Muscle of leg (tissue), 11 donors: ENCODE data around the gene METTL14. TPM values are rescaled to one million over a fixed set of nuclear protein-coding genes. Genes with fewer than 3 reads are reported as not detected.

Source experiments
- DNase-seq: peaks from one replicate; pipeline ENCODE4 v3.0.0; 2013
- H3K27ac ChIP-seq: one replicate; pipeline ENCODE4 v1.5.1; 2013; ENCODE audit warnings: mild to moderate bottlenecking, low read length, control low read depth
- H3K27me3 ChIP-seq: one replicate; pipeline ENCODE4 v1.6.1; 2013; ENCODE audit warnings: low read length; ENCODE audit not compliant: control insufficient read depth, insufficient read depth
- H3K36me3 ChIP-seq: one replicate; pipeline ENCODE4 v1.6.1; 2013; ENCODE audit warnings: low read length; ENCODE audit not compliant: control insufficient read depth, insufficient read depth
- H3K4me1 ChIP-seq: one replicate; pipeline ENCODE4 v1.6.1; 2013; ENCODE audit warnings: low read length; ENCODE audit not compliant: control insufficient read depth, insufficient read depth
- H3K4me3 ChIP-seq: one replicate; pipeline ENCODE4 v1.5.1; 2013; ENCODE audit warnings: low read length, control low read depth
- H3K9me3 ChIP-seq: replicated peaks from 2 replicates; pipeline ENCODE4 v1.6.1; 2013; ENCODE audit warnings: low read depth, low read length; ENCODE audit not compliant: control insufficient read depth
- WGBS: methylation state at CpG from one replicate; pipeline ENCODE4 v1.1.5; 2013; ENCODE audit warnings: missing lambda C conversion rate; ENCODE audit not compliant: insufficient coverage; 5-methylcytosine and 5-hydroxymethylcytosine counted together
- polyA plus RNA-seq, 8 donors: library from polyadenylated mRNA; unstranded; fragments of 120-200 nt; gene quantifications; one replicate each; pipeline versions ENCODE4 v1.2.1 to v1.2.3, GENCODE V29; 2013; ENCODE audit warnings: inconsistent platforms in 1 of 8, low replicate concordance in 1 of 8; ENCODE audit not compliant: insufficient read length in 8 of 8, insufficient read depth in 1 of 8
- total RNA-seq: library from RNA; stranded (reverse); fragments of 120-200 nt; gene quantifications from one replicate; pipeline ENCODE4 v1.2.4, GENCODE V29; 2013

The METTL14 gene
- total and polyA plus RNA-seq, 9 donors = 22.6 to 35.2 (median 28.8) TPM

- Histone ChIP-seq H3K27me3 (no peaks in the 10 kb centered on the region), H3K36me3 (peaks cover 21% of the 10 kb centered on the region), H3K4me1 (peaks cover 6% of the 10 kb centered on the region), H3K27ac (no peak overlapping the region), H3K4me3 (no peak overlapping the region), H3K9me3 (no peaks in the 10 kb centered on the region)
- 38% methylated on average over 1 of the region's 3 CpGs for WGBS
- no peak for DNase-seq
Measured at GRCh38 chr4:118745357-118745756, 60.2 kb downstream of the METTL14 start.

GRCh38 chr4:118746251-118746919 lies 61.2 kb downstream of the METTL14 start:
- no peak overlapping the region for H3K27ac ChIP-seq
- H3K36me3 ChIP-seq = peaks cover 21% of the 10 kb centered on the region
- DNase-seq = peak; percentile 47
- H3K9me3 ChIP-seq = no peaks in the 10 kb centered on the region
- no peak overlapping the region for H3K4me3 ChIP-seq
- H3K27me3 ChIP-seq = no peaks in the 10 kb centered on the region
- no CpG with 5 or more reads among the region's 2 CpGs for WGBS
- H3K4me1 ChIP-seq = peaks cover 7% of the 10 kb centered on the region

- H3K27me3 ChIP-seq = no peaks in the 10 kb centered on the region
- peaks cover 13% of the 10 kb centered on the region for H3K4me1 ChIP-seq
- no peaks in the 10 kb centered on the region for H3K9me3 ChIP-seq
- H3K36me3 ChIP-seq = peaks cover 17% of the 10 kb centered on the region
- H3K4me3 ChIP-seq = no peak overlapping the region
- no peak overlapping the region for H3K27ac ChIP-seq
- WGBS = 100% methylated on average over 2 of the region's 5 CpGs
- no peak for DNase-seq
Measured at GRCh38 chr4:118749347-118749988, 64.3 kb downstream of the METTL14 start.

- Histone ChIP-seq H3K4me3 (no peak overlapping the region), H3K9me3 (no peaks in the 10 kb centered on the region), H3K27me3 (no peaks in the 10 kb centered on the region), H3K4me1 (peaks cover 8% of the 10 kb centered on the region), H3K27ac (peak overlapping the region; percentile 68), H3K36me3 (peaks cover 16% of the 10 kb centered on the region)
- WGBS = no CpG with 5 or more reads among the region's 2 CpGs
- DNase-seq = peak; percentile 66
Measured at GRCh38 chr4:118751629-118752323, 66.6 kb downstream of the METTL14 start.

GRCh38 chr4:118752551-118752950 lies 67.4 kb downstream of the METTL14 start:
- Histone ChIP-seq H3K4me1 (peaks cover 8% of the 10 kb centered on the region), H3K4me3 (no peak overlapping the region), H3K36me3 (peaks cover 19% of the 10 kb centered on the region), H3K9me3 (no peaks in the 10 kb centered on the region), H3K27ac (peak overlapping the region; percentile 52), H3K27me3 (no peaks in the 10 kb centered on the region)
- WGBS = no CpG with 5 or more reads among the region's 2 CpGs
- DNase-seq = no peak

- Histone ChIP-seq H3K27ac (peak overlapping the region; percentile 37), H3K36me3 (peaks cover 19% of the 10 kb centered on the region), H3K4me1 (peaks cover 8% of the 10 kb centered on the region), H3K9me3 (no peaks in the 10 kb centered on the region), H3K27me3 (no peaks in the 10 kb centered on the region), H3K4me3 (no peak overlapping the region)
- peak; percentile 48 for DNase-seq
Measured at GRCh38 chr4:118753096-118753495, 67.9 kb downstream of the METTL14 start.

- no peaks in the 10 kb centered on the region for H3K9me3 ChIP-seq
- peak overlapping the region; percentile 37 for H3K27ac ChIP-seq
- WGBS = no CpG with 5 or more reads among the region's 1 CpG
- DNase-seq = no peak
- no peaks in the 10 kb centered on the region for H3K27me3 ChIP-seq
- H3K4me3 ChIP-seq = no peak overlapping the region
- H3K36me3 ChIP-seq = peaks cover 19% of the 10 kb centered on the region
- H3K4me1 ChIP-seq = peaks cover 8% of the 10 kb centered on the region
Measured at GRCh38 chr4:118753685-118754084, 68.5 kb downstream of the METTL14 start.

- no CpG with 5 or more reads among the region's 2 CpGs for WGBS
- no peak overlapping the region for H3K4me3 ChIP-seq
- H3K27me3 ChIP-seq = no peaks in the 10 kb centered on the region
- DNase-seq = no peak
- no peaks in the 10 kb centered on the region for H3K9me3 ChIP-seq
- peaks cover 19% of the 10 kb centered on the region for H3K36me3 ChIP-seq
- H3K4me1 ChIP-seq = peaks cover 12% of the 10 kb centered on the region
- peak overlapping the region; percentile 2 for H3K27ac ChIP-seq
Measured at GRCh38 chr4:118754890-118755289, 69.7 kb downstream of the METTL14 start.

- DNase-seq = no peak
- peaks cover 21% of the 10 kb centered on the region for H3K36me3 ChIP-seq
- WGBS = no CpG with 5 or more reads among the region's 2 CpGs
- H3K27ac ChIP-seq = no peak overlapping the region
- no peaks in the 10 kb centered on the region for H3K27me3 ChIP-seq
- no peak overlapping the region for H3K4me3 ChIP-seq
- H3K9me3 ChIP-seq = no peaks in the 10 kb centered on the region
- H3K4me1 ChIP-seq = peaks cover 14% of the 10 kb centered on the region
Measured at GRCh38 chr4:118755438-118756226, 70.4 kb downstream of the METTL14 start.

GRCh38 chr4:118756429-118756828 lies 71.2 kb downstream of the METTL14 start:
- no peaks in the 10 kb centered on the region for H3K27me3 ChIP-seq
- H3K9me3 ChIP-seq = no peaks in the 10 kb centered on the region
- H3K27ac ChIP-seq = no peak overlapping the region
- no peak for DNase-seq
- peaks cover 18% of the 10 kb centered on the region for H3K36me3 ChIP-seq
- H3K4me1 ChIP-seq = peaks cover 13% of the 10 kb centered on the region
- no CpG with 5 or more reads among the region's 3 CpGs for WGBS
- no peak overlapping the region for H3K4me3 ChIP-seq
